Liver (tissue), 9 donors: ENCODE measurements around the gene AHRR. TPM values are rescaled to one million over a fixed set of nuclear protein-coding genes. Genes with fewer than 3 reads are reported as not detected.

Experiments
- DNase-seq: peaks from one replicate; pipeline ENCODE4 v3.0.0-alpha.2; 2017; ENCODE audit warnings: low spot score
- H3K27ac ChIP-seq, 2 donors: one replicate each; pipeline ENCODE4 v1.7.0; 2013; ENCODE audit warnings: inconsistent platforms in 2 of 2, low read length in 2 of 2, control low read depth in 1 of 2, low read depth in 1 of 2, mild to moderate bottlenecking in 1 of 2
- H3K27me3 ChIP-seq, 4 donors: one replicate each; pipeline versions ENCODE4 v1.6.1 to v1.7.0; 2013; ENCODE audit warnings: low read length in 3 of 4, inconsistent platforms in 1 of 4, mild to moderate bottlenecking in 1 of 4, moderate library complexity in 1 of 4; ENCODE audit not compliant: control insufficient read depth in 4 of 4, insufficient read depth in 4 of 4
- H3K36me3 ChIP-seq, 4 donors: one replicate each; pipeline versions ENCODE4 v1.6.1 to v1.7.0; 2013; ENCODE audit warnings: low read length in 3 of 4, mild to moderate bottlenecking in 3 of 4, low read depth in 1 of 4, moderate library complexity in 1 of 4; ENCODE audit not compliant: control insufficient read depth in 4 of 4, insufficient read depth in 3 of 4
- H3K4me1 ChIP-seq, 4 donors: one replicate each; pipeline versions ENCODE4 v1.6.1 to v1.7.0; 2013; ENCODE audit warnings: low read length in 3 of 4, mild to moderate bottlenecking in 3 of 4, moderate library complexity in 1 of 4; ENCODE audit not compliant: control insufficient read depth in 4 of 4, insufficient read depth in 4 of 4
- H3K4me3 ChIP-seq, 3 donors: one replicate each; pipeline versions ENCODE4 v1.6.1 to v1.7.0; 2013; ENCODE audit warnings: low read length in 3 of 3, control low read depth in 1 of 3, low read depth in 1 of 3, mild to moderate bottlenecking in 1 of 3
- H3K9ac ChIP-seq, 2 donors: one replicate each; pipeline ENCODE4 v1.7.0; 2013; ENCODE audit warnings: low read length in 2 of 2, mild to moderate bottlenecking in 2 of 2, moderate library complexity in 2 of 2, control low read depth in 1 of 2, low read depth in 1 of 2
- H3K9me3 ChIP-seq, 4 donors: one replicate each; pipeline versions ENCODE4 v1.6.1 to v1.7.0; 2013; ENCODE audit warnings: low read length in 3 of 4; ENCODE audit not compliant: control insufficient read depth in 4 of 4
- FOXA1 ChIP-seq: IDR thresholded peaks from 2 replicates; pipeline ENCODE4 v1.6.1; 2016; ENCODE audit warnings: antibody characterized with exemption
- FOXA2 ChIP-seq: IDR thresholded peaks from 2 replicates; pipeline ENCODE4 v1.6.1; 2016; ENCODE audit warnings: antibody characterized with exemption
- HNF4A ChIP-seq, 2 donors: conservative IDR thresholded peaks; 2 replicates each; pipeline ENCODE4 v1.6.1; 2016; ENCODE audit warnings: antibody characterized with exemption in 2 of 2, mild to moderate bottlenecking in 2 of 2
- HNF4G ChIP-seq: IDR thresholded peaks from 2 replicates; pipeline ENCODE4 v1.6.1; 2016; ENCODE audit warnings: antibody characterized with exemption
- JUND ChIP-seq, 2 donors: IDR thresholded peaks; 2 replicates each; pipeline ENCODE4 v1.6.1; 2016; ENCODE audit warnings: antibody characterized with exemption in 2 of 2
- NR2F2 ChIP-seq: IDR thresholded peaks from 2 replicates; pipeline ENCODE4 v1.6.1; 2016; ENCODE audit warnings: antibody characterized with exemption
- RAD21 ChIP-seq, 2 donors: IDR thresholded peaks; 2 replicates each; pipeline ENCODE4 v1.6.1; 2016; ENCODE audit warnings: antibody characterized with exemption in 2 of 2, mild to moderate bottlenecking in 2 of 2
- RXRA ChIP-seq, 2 donors: IDR thresholded peaks; 2 replicates each; pipeline ENCODE4 v1.6.1; 2017 to 2018; ENCODE audit warnings: antibody characterized with exemption in 2 of 2, mild to moderate bottlenecking in 1 of 2
- SP1 ChIP-seq: IDR thresholded peaks from 2 replicates; pipeline ENCODE4 v1.6.1; 2018; ENCODE audit warnings: antibody characterized with exemption, mild to moderate bottlenecking
- TAF1 ChIP-seq: conservative IDR thresholded peaks from 2 replicates; pipeline ENCODE4 v1.6.1; 2016; ENCODE audit warnings: antibody characterized with exemption, mild to moderate bottlenecking
- WGBS: extraction: QIAGEN DNeasy Blood & Tissue Kit; methylation state at CpG from one replicate; pipeline ENCODE4 v1.1.7; 2013; 5-methylcytosine and 5-hydroxymethylcytosine counted together
- polyA plus RNA-seq, 2 donors: library from polyadenylated mRNA; stranded (reverse) in 1 of 2; unstranded in 1 of 2; fragments of 200-250 nt in 1 of 2; fragments of >200 nt in 1 of 2; fragmentation: Nextera tagmentation in 1 of 2; extraction: Ambion mirVana in 1 of 2; gene quantifications; one replicate each; pipeline versions ENCODE4 v1.2.1 to v1.2.3, GENCODE V29; 2013 to 2015
- total RNA-seq, 2 donors: library from RNA; depleted of rRNA; stranded (reverse); fragments of >200 nt; gene quantifications; one replicate each; pipeline ENCODE4 v1.2.3, GENCODE V29; 2014
- TF ChIP-seq, protein P1 (sequence below): IDR thresholded peaks from 2 replicates; pipeline ENCODE4 v1.6.1; 2016; ENCODE audit warnings: antibody characterized with exemption
- TF ChIP-seq, protein P2 (sequence below): IDR thresholded peaks from 2 replicates; pipeline ENCODE4 v1.6.1; 2016; ENCODE audit warnings: antibody characterized with exemption
- TF ChIP-seq, protein P3 (sequence below): fragments of 150-350 bp; IDR thresholded peaks from 2 replicates; pipeline ENCODE4 v1.5.1; 2017; ENCODE audit warnings: improper control_type of control experiment, low read depth, low read length; ENCODE audit not compliant: missing input control
- TF ChIP-seq, protein P4 (sequence below): IDR thresholded peaks from 2 replicates; pipeline ENCODE4 v1.6.1; 2016; ENCODE audit warnings: antibody characterized with exemption
- donor health status: healthy.
- donor health status: healthy.
- donor health status: healthy.
- donor health status: healthy.
- donor health status: healthy.

Gene AHRR
- total and polyA plus RNA-seq, 4 donors: 0.15 to 0.47 (median 0.24) TPM

DNA sequence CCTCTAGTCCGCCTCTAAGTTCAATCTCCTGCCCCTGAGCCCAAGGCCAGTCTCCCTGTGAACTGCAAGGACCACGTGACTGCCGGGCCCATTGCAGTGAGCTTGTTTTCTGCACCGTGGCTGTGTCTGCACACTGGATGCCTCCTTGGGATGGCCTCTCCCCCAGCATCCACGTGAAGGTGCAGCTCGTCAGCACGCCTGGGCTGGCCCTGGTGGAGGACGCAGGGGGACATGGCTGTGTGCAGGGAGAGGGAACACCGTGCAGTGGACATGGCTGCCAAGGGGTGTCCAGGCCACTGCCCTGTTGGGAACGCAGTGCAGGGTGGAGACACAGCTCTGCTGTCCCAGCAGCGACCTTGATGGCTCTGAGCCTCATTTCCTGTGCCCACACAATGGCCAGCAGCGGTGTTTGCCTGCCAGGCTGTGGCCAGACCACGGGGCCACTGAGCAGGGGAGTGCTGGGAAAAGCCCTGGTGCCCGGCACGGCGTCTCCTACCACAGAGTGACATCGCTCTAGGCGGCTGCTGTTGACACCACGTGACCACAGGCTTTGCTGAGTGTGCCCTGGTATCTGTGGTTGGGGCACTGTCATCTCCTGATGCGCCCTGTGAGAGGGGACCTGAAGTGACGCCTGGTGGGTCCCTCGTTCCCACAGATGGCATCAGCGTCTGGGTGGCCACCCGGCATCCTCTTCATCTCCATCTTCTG is 94.6 kb downstream of the AHRR start:
- Histone ChIP-seq H3K27me3 (peaks cover 0 to 3% (median 0%) of the 10 kb centered on the region in 4 donors), H3K4me3 (no peak overlapping the region), H3K36me3 (no peaks in the 10 kb centered on the region), H3K9me3 (no peaks in the 10 kb centered on the region), H3K27ac (no peak overlapping the region), H3K9ac (no peak overlapping the region), H3K4me1 (no peaks in the 10 kb centered on the region)
- no peak for TF ChIP-seq FOXA1
- no peak for TF ChIP-seq RXRA (IDR thresholded peaks at IDR 0.05)
- TF ChIP-seq, protein P1, sequence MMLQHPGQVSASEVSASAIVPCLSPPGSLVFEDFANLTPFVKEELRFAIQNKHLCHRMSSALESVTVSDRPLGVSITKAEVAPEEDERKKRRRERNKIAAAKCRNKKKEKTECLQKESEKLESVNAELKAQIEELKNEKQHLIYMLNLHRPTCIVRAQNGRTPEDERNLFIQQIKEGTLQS: no peak
- TF ChIP-seq, protein P2, sequence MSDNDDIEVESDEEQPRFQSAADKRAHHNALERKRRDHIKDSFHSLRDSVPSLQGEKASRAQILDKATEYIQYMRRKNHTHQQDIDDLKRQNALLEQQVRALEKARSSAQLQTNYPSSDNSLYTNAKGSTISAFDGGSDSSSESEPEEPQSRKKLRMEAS: no peak
- no peak for TF ChIP-seq HNF4A (conservative IDR thresholded peaks at IDR 0.05)
- no peak for TF ChIP-seq SP1
- TF ChIP-seq TAF1: no peak
- no peak for TF ChIP-seq HNF4G
- DNase-seq: no peak
- WGBS: 86% methylated on average over 24 of the region's 24 CpGs

DNA sequence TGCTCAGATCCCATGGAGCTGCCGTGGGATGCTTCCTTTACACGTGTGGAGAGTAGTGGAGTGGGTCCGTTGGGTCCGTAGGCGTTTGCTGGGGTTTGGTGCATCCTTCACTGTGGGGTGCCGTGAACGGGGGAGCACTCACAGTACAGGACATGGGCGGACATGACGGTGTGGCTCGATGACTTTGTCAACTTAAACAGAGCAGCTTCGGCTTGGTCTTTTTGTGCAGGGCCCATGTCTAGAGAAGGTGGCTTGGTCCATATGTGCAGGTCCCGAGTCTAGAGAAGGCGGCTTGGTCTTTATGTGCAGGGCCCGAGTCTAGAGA is 95.1 kb downstream of the AHRR start:
- no peaks in the 10 kb centered on the region for H3K36me3 ChIP-seq

More for the DNA sequence above, 95.1 kb downstream of the AHRR start:
- H3K9me3 ChIP-seq: no peaks in the 10 kb centered on the region
- H3K27ac ChIP-seq: no peak overlapping the region
- WGBS: 97% methylated on average over 14 of the region's 14 CpGs
- no peaks in the 10 kb centered on the region for H3K4me1 ChIP-seq
- H3K27me3 ChIP-seq: peaks cover 0 to 3% (median 0%) of the 10 kb centered on the region in 4 donors
- no peak for DNase-seq
- TF ChIP-seq RXRA (IDR thresholded peaks at IDR 0.05) (no peak), NR2F2 (no peak), JUND (IDR thresholded peaks at IDR 0.05) (no peak), FOXA2 (no peak), SP1 (no peak), RAD21 (IDR thresholded peaks at IDR 0.05) (no peak), HNF4A (conservative IDR thresholded peaks at IDR 0.05) (no peak), HNF4G (no peak)
- TF ChIP-seq, protein P3, sequence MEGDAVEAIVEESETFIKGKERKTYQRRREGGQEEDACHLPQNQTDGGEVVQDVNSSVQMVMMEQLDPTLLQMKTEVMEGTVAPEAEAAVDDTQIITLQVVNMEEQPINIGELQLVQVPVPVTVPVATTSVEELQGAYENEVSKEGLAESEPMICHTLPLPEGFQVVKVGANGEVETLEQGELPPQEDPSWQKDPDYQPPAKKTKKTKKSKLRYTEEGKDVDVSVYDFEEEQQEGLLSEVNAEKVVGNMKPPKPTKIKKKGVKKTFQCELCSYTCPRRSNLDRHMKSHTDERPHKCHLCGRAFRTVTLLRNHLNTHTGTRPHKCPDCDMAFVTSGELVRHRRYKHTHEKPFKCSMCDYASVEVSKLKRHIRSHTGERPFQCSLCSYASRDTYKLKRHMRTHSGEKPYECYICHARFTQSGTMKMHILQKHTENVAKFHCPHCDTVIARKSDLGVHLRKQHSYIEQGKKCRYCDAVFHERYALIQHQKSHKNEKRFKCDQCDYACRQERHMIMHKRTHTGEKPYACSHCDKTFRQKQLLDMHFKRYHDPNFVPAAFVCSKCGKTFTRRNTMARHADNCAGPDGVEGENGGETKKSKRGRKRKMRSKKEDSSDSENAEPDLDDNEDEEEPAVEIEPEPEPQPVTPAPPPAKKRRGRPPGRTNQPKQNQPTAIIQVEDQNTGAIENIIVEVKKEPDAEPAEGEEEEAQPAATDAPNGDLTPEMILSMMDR: no peak
- TF ChIP-seq, protein P2: no peak
- TF ChIP-seq, protein P1: no peak
- TF ChIP-seq, protein P4, sequence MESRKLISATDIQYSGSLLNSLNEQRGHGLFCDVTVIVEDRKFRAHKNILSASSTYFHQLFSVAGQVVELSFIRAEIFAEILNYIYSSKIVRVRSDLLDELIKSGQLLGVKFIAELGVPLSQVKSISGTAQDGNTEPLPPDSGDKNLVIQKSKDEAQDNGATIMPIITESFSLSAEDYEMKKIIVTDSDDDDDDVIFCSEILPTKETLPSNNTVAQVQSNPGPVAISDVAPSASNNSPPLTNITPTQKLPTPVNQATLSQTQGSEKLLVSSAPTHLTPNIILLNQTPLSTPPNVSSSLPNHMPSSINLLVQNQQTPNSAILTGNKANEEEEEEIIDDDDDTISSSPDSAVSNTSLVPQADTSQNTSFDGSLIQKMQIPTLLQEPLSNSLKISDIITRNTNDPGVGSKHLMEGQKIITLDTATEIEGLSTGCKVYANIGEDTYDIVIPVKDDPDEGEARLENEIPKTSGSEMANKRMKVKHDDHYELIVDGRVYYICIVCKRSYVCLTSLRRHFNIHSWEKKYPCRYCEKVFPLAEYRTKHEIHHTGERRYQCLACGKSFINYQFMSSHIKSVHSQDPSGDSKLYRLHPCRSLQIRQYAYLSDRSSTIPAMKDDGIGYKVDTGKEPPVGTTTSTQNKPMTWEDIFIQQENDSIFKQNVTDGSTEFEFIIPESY: no peak
- no peak overlapping the region for H3K4me3 ChIP-seq
- no peak overlapping the region for H3K9ac ChIP-seq
